ENCODE measurements around the gene PTGFRN. TPM values are rescaled to one million over a fixed set of nuclear protein-coding genes. Genes with fewer than 3 reads are reported as not detected.
"Not testable (repeated sequence)": the region's sequence is repeated elsewhere in the genome, so short reads cannot be mapped to it uniquely, and the experiment has no call there.

The PTGFRN gene
- total RNA-seq = 10 to 100 TPM; 10.7 to 39.8 (median 28.5) TPM

DNA sequence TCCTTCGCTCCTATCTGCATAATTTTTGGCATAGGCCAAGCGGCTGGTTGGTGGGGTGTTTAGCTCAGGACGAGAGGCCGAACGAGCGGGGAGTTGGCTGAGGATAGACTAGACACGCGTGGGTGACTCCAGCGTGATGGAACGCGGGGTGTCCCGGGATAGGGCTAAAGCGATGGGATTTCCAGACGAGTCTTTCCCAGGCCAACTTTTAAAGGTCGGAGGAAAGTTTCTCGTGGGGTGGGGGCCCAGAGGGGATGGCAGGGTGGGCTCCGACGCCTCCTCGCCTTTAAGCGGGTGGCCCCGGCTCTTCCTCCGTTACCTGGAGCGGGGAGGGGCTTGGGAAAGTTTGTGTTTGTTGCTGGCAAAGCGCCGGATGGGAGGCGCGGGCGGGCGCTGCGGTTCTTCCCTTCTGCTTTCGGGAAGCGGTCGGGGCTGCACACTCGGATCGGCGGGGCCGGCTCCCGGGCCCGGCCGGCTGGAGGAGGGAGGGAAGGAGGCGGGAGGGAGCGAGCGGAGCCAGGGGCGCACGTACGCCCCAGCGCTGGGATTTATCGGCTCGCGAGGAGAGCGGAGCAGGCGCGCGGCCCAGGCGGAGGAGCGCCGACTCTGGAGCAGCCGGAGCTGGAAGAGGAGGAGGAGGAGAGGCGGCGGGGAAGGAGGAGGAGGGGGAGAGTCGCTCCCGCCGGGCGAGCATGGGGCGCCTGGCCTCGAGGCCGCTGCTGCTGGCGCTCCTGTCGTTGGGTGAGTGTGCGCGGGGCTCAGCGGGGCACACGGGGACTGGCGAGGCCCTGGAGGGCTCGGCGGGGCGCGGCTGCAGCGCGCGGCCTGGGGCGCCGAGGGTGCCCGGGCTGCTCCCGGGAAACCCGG is at the start of gene PTGFRN:
Gene PTGFRN (plus strand): TSS at position 405 of the 867 bp plus-strand sequence. CDS start 288 bp downstream, at position 693.
- ATAC-seq (ENCODE audit: low FRiP score) = peak; percentile 93

DNA sequence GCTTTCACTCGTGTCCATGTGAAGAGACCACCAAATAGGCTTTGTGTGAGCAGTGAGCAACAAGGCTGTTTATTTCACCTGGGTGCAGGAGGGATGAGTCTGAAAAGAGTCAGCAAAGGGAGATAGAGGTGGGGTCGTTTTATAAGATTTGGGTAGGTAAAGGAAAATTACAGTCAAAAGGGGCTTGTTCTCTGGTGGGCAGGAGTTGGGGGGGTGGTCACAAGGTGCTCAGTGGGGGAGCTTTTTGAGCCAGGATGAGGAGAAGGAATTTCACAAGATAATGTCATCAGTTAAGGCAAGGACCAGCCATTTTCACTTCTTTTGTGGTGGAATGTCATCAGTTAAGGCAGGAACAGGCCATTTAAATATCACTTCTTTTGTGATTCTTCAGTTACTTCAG is 49.5 kb upstream of the PTGFRN start:
- not testable (repeated sequence) for DNase-seq (ENCODE audit: low spot score); ATAC-seq (ENCODE audit: low FRiP score)

More for the DNA sequence above, at the start of gene PTGFRN:
- no peak for DNase-seq (ENCODE audit: low spot score)
- TF ChIP-seq, protein P1, sequence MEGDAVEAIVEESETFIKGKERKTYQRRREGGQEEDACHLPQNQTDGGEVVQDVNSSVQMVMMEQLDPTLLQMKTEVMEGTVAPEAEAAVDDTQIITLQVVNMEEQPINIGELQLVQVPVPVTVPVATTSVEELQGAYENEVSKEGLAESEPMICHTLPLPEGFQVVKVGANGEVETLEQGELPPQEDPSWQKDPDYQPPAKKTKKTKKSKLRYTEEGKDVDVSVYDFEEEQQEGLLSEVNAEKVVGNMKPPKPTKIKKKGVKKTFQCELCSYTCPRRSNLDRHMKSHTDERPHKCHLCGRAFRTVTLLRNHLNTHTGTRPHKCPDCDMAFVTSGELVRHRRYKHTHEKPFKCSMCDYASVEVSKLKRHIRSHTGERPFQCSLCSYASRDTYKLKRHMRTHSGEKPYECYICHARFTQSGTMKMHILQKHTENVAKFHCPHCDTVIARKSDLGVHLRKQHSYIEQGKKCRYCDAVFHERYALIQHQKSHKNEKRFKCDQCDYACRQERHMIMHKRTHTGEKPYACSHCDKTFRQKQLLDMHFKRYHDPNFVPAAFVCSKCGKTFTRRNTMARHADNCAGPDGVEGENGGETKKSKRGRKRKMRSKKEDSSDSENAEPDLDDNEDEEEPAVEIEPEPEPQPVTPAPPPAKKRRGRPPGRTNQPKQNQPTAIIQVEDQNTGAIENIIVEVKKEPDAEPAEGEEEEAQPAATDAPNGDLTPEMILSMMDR (IDR thresholded peaks at IDR 0.05) = no peak

DNA sequence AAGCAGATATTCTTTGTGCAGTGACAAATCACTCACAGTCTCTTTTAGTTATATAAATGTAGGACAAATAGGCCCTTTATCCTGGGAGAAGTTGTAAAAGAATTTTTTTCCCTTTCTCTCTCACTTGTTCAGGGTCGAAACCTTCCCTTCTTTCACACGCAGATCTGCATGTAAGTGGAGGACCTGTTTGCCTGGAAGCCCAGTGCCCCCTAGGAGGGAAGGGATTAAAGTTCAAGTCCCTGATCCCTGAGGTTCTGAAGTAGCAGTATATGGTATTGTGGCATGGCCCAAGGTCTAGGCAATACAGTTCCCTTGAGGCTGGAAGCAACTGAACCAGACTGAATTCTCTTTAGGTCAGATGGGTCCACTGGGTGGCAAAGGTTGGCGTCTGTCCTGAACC is 48.6 kb upstream of the PTGFRN start:
- ATAC-seq (ENCODE audit: low FRiP score) = no peak

DNA sequence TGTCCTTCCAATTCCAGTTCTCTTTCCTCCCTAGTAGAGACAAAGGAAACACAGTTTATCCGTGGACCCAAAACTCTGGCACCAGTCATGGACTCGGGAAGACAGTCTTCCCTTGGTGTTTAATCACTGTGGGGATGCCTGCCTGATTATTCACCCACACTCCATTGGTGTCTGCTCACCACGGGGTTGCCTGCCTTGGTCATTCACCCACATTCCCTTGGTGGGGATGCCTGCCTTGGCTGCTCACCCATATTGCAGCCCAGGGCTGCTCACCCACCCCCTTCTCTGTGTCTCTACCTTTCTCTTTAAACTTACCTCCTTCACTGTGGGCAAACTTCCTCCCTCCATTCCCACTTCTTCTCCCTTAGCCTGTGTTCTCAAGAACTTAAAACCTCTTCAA is 46.7 kb upstream of the PTGFRN start:
- DNase-seq (ENCODE audit: low spot score); ATAC-seq (ENCODE audit: low FRiP score): not testable (repeated sequence)

More for the DNA sequence above, 48.6 kb upstream of the PTGFRN start:
- no peak for DNase-seq (ENCODE audit: low spot score)
- TF ChIP-seq, protein P1 (IDR thresholded peaks at IDR 0.05) = no peak

DNA sequence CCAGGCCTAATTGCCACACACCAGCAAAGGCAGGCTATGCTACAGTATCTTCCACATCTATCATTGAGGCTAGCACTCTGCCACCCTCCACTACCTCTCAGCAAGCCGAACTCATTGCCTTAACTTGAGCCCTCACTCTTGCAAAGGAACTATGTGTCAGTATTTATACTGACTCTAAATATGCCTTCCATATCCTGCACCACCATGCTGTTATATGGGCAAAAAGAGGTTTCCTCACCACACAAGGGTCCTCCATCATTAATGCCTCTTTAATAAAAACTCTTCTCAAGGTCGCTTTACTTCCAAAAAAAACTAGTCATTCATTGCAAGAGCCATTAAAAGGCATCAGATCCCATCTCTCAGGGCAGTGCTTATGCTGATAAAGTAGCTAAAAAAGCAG is 43.2 kb upstream of the PTGFRN start:
- ATAC-seq (ENCODE audit: low FRiP score); DNase-seq (ENCODE audit: low spot score): not testable (repeated sequence)

DNA sequence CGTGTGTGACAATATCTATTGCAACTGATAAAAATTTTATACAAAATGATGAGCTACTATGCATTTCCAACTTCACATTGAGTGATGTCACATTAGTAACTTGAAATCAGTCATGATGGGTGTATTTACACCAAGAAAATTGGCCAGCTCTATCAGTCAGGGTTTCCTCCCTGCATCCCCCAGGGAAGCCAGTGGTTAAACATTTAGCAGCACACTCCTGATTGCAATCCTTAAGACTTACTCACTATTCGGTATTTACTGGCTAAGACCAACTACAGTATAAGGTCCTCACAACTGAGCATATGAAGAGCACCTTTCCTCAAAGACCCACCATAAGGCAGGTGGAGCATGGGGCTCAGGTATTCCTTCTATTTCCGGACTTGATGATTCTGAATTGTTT is 41.3 kb upstream of the PTGFRN start:
- DNase-seq (ENCODE audit: low spot score) (no peak), ATAC-seq (ENCODE audit: low FRiP score) (no peak)
- TF ChIP-seq, protein P1 (IDR thresholded peaks at IDR 0.05) = no peak

DNA sequence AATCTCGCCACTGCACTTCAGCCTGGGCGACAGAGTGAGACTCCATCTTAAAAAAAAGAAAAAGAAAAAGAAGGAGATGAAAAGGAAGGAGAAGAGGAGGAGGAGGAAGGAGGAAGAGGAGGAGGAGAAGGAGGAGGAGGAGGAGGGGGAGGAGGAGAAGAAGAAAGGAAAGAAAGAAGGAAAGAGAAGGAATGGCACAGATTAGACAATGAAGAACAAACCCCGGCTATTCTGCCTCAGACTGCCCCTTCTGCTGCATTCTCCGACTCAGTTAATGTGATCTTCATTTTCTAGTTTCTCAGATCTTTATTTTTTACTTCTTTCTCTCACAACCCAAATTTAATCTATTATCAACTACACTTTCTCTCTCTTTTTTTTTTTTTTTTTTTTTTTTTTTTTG is 40.1 kb upstream of the PTGFRN start:
- no peak for DNase-seq (ENCODE audit: low spot score)
- TF ChIP-seq, protein P1 (IDR thresholded peaks at IDR 0.05) = no peak
- no peak for ATAC-seq (ENCODE audit: low FRiP score)

DNA sequence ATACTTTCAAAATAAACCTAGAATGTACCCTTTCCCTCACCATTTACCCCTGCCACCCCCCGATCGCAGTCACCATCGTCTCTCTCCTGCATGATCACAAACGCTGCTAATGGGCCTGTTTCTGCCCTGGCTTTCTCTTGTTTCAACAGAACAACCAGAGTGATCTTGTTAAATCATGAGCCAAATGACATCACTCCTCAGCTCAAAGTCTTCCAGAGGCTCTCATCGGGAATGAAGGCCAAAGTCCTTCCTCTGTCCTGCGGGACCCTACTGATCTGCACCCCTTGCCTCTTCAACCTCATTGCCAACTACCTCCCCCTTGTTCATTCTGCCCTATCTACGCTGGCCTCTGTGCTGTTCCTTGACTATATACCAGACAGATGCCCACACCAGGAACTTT is 39.4 kb upstream of the PTGFRN start:
- ATAC-seq (ENCODE audit: low FRiP score) (no peak), DNase-seq (ENCODE audit: low spot score) (no peak)
- TF ChIP-seq, protein P1 (IDR thresholded peaks at IDR 0.05) = no peak

All from omental fat pad (tissue), 4 donors.